Gastrocnemius medialis (tissue), 4 donors: ENCODE data around the gene ENPP5. TPM values are rescaled to one million over a fixed set of nuclear protein-coding genes. Genes with fewer than 3 reads are reported as not detected.

Experiments
- ATAC-seq, 2 donors: fragments of 150-250 bp; one replicate each; pipeline ENCODE4 v1.9.1; 2016
- DNase-seq, 2 donors: peaks; one replicate each; pipeline ENCODE4 v3.0.0-alpha.2; 2019
- H3K27ac ChIP-seq, 4 donors: fragments of 200-600 bp; sonication (generic); 1 replicate in 1 of 4; 2 replicates in 3 of 4; pipeline ENCODE4 v1.5.1; 2016 to 2018; ENCODE audit warnings: mild to moderate bottlenecking in 2 of 4, moderate library complexity in 1 of 4
- H3K27me3 ChIP-seq, 3 donors: fragments of 200-600 bp; sonication (generic) in 2 of 3; 1 replicate in 1 of 3; 2 replicates in 2 of 3; pipeline versions ENCODE4 v1.5.1 to v1.6.0; 2016 to 2019; ENCODE audit warnings: mild to moderate bottlenecking in 1 of 3, moderate library complexity in 1 of 3
- H3K36me3 ChIP-seq, 2 donors: fragments of 200-600 bp; sonication (generic) in 1 of 2; one replicate each; pipeline ENCODE4 v1.5.1; 2017 to 2018
- H3K4me1 ChIP-seq, 2 donors: fragments of 200-600 bp; sonication (generic) in 1 of 2; one replicate each; pipeline ENCODE4 v1.5.1; 2016 to 2017; ENCODE audit warnings: mild to moderate bottlenecking in 2 of 2
- H3K4me3 ChIP-seq, 4 donors: fragments of 200-600 bp; sonication (generic) in 3 of 4; 1 replicate in 1 of 4; 2 replicates in 3 of 4; pipeline ENCODE4 v1.5.1; 2016 to 2019; ENCODE audit warnings: mild to moderate bottlenecking in 2 of 4
- H3K9me3 ChIP-seq, 3 donors: fragments of 200-600 bp; sonication (generic) in 2 of 3; 1 replicate in 1 of 3; 2 replicates in 2 of 3; pipeline ENCODE4 v1.5.1; 2016 to 2019
- POLR2A ChIP-seq, 2 donors: fragments of 450-650 bp; IDR thresholded peaks; one replicate each; pipeline ENCODE4 v1.6.1; 2017; ENCODE audit warnings: antibody characterized with exemption in 2 of 2, mild to moderate bottlenecking in 2 of 2, moderate library complexity in 2 of 2
- in situ Hi-C, 4 donors: fragments of 200-750 bp; cut with MboI; loops; one replicate each; pipeline versions ENCODE4 v1.15.0 to v1.8.0; 2017; ENCODE audit warnings: low sequenced_read_pairs in 4 of 4
- intact Hi-C: fragments of 100-400 bp; cut with DNase I; formaldehyde crosslinking; loops from one replicate; pipeline ENCODE4 v1.15.1; 2023; ENCODE audit warnings: low total_unique reads
- total RNA-seq, 4 donors: library from RNA; depleted of rRNA; stranded (reverse); fragments of >200 nt; gene quantifications; one replicate each; pipeline versions ENCODE4 v1.1.0 to v1.2.3, GENCODE V29; 2016
- TF ChIP-seq, protein P1 (sequence below), 5 experiments: fragments of 450-650 bp in 3 of 5; fragments of 200-600 bp in 2 of 5; sonication (generic) in 2 of 5; IDR thresholded peaks in 4 of 5; conservative IDR thresholded peaks in 1 of 5; 1 replicate in 4 of 5; 2 replicates in 1 of 5; pipeline ENCODE4 v1.5.1; 2016 to 2019; ENCODE audit warnings: antibody characterized with exemption in 5 of 5, mild to moderate bottlenecking in 3 of 5, moderate library complexity in 3 of 5

Gene ENPP5
- total RNA-seq, 4 donors from 2014 or later: 9.9 to 28.3 (median 19.2) TPM

DNA sequence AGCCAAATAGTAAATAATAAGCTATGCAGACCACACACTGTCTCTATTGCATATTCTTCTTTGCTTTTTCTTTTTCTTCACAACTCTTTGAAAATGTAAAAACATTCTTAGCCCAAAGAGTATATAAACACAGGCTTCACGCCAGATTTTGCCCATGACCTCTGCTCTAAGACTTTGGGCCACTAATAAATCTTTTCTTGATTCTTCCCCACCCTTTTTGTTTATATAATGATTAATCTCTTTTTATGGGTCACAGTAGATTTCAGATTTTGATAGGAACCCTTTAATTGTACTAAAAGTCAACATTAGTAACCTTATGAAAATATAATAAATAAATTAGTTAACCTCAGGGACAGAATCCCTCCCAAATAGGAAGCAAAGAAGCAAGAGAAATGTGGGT, 15.8 kb upstream of the ENPP5 start:
- TF ChIP-seq POLR2A (IDR thresholded peaks at IDR 0.05): no peak
- TF ChIP-seq, protein P1, sequence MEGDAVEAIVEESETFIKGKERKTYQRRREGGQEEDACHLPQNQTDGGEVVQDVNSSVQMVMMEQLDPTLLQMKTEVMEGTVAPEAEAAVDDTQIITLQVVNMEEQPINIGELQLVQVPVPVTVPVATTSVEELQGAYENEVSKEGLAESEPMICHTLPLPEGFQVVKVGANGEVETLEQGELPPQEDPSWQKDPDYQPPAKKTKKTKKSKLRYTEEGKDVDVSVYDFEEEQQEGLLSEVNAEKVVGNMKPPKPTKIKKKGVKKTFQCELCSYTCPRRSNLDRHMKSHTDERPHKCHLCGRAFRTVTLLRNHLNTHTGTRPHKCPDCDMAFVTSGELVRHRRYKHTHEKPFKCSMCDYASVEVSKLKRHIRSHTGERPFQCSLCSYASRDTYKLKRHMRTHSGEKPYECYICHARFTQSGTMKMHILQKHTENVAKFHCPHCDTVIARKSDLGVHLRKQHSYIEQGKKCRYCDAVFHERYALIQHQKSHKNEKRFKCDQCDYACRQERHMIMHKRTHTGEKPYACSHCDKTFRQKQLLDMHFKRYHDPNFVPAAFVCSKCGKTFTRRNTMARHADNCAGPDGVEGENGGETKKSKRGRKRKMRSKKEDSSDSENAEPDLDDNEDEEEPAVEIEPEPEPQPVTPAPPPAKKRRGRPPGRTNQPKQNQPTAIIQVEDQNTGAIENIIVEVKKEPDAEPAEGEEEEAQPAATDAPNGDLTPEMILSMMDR (IDR thresholded peaks at IDR 0.05 in 4 of 5, conservative IDR thresholded peaks at IDR 0.05 in 1 of 5): no peak
- ATAC-seq (no peak), DNase-seq (no peak)
- H3K9me3 ChIP-seq: no peaks in the 10 kb centered on the region
- intact Hi-C loops (no loop called here), in situ Hi-C loops (no loop called here)
- H3K4me1 ChIP-seq: peaks cover 0 to 9% of the 10 kb centered on the region in 2 donors
- H3K36me3 ChIP-seq: no peaks in the 10 kb centered on the region
- H3K27me3 ChIP-seq: no peaks in the 10 kb centered on the region
- H3K4me3 ChIP-seq: no peak overlapping the region
- no peak overlapping the region for H3K27ac ChIP-seq

DNA sequence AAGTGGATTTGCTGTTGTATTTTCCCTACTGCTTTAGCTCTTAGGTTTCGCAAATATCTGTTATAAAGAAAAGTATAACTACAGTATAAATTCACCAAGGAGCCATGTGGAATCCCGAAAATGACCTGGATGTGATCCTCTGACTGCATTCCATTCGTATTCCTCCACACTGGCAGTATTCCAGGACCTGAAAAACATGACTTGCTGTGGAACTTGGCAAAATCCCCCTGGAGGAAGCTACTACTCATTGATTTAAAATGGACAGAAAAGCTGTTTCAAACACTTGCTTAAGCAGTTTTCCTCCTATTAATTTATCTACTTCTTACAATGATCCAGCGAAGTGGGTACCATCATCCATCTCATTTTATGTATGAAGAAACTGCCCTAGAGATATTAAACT, 13.3 kb upstream of the ENPP5 start:
- intact Hi-C loops: no loop called here
- ATAC-seq (peak in 1 of 2 donors; percentile 39), DNase-seq (no peak)
- Histone ChIP-seq H3K36me3 (no peaks in the 10 kb centered on the region), H3K4me1 (no peaks in the 10 kb centered on the region), H3K4me3 (no peak overlapping the region), H3K27ac (no peak overlapping the region), H3K27me3 (no peaks in the 10 kb centered on the region), H3K9me3 (no peaks in the 10 kb centered on the region)
- in situ Hi-C loops: no loop called here
- TF ChIP-seq, protein P1 (IDR thresholded peaks at IDR 0.05 in 4 of 5, conservative IDR thresholded peaks at IDR 0.05 in 1 of 5): no peak
- TF ChIP-seq POLR2A (IDR thresholded peaks at IDR 0.05): no peak

DNA sequence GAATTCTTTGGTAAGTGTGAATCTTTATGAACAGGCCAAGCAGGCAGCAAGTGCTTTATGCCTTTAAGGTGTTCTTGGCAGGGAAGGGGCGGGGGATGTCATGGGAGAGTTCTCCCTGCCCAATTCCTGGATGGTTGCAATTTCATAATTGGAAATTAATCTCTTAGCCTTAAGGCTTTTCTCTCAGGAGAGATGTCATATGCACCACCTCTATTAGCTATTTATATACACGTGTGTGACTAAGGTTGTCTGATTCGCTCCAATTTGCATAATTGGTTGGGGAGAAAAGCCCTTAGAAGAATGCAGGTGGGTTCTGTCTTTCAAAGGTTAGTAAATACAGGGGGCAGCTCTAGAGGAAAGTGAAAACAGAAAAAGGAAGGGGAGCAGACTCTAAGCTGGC, 5.2 kb upstream of the ENPP5 start:
- in situ Hi-C loops: no loop called here
- no peaks in the 10 kb centered on the region for H3K36me3 ChIP-seq
- intact Hi-C loops: no loop called here
- peak overlapping the region in 2 of 4 donors; percentile 46 to 92 for H3K27ac ChIP-seq
- H3K4me3 ChIP-seq: no peak overlapping the region
- no peaks in the 10 kb centered on the region for H3K27me3 ChIP-seq
- H3K4me1 ChIP-seq: peaks cover 30 to 40% of the 10 kb centered on the region in 2 donors
- ATAC-seq: peak; percentile 16 to 73
- TF ChIP-seq, protein P1 (IDR thresholded peaks at IDR 0.05 in 4 of 5, conservative IDR thresholded peaks at IDR 0.05 in 1 of 5): no peak
- no peak for TF ChIP-seq POLR2A (IDR thresholded peaks at IDR 0.05)
- H3K9me3 ChIP-seq: no peaks in the 10 kb centered on the region
- peak in 1 of 2 donors; percentile 40 for DNase-seq

DNA sequence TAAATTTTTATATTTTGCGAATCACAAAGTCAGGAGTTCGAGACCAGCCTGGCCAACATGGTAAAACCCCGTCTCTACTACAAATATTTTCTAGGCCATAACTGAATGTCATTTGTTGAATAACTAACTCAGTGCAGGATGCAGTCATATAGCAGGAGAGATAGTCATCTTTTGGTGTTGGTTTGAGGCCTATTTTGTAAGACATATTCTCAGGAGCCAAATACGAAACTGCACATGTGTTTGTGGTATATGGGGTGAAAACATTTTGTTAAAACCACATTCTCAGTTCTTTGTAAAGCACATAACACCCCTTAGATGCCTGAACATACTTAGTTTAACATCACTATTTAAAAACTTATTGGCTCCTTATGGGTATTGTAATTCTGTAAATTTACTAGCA, 4.7 kb upstream of the ENPP5 start:
- TF ChIP-seq, protein P1 (IDR thresholded peaks at IDR 0.05 in 4 of 5, conservative IDR thresholded peaks at IDR 0.05 in 1 of 5): no peak
- TF ChIP-seq POLR2A (IDR thresholded peaks at IDR 0.05): no peak
- ATAC-seq: no peak

DNA sequence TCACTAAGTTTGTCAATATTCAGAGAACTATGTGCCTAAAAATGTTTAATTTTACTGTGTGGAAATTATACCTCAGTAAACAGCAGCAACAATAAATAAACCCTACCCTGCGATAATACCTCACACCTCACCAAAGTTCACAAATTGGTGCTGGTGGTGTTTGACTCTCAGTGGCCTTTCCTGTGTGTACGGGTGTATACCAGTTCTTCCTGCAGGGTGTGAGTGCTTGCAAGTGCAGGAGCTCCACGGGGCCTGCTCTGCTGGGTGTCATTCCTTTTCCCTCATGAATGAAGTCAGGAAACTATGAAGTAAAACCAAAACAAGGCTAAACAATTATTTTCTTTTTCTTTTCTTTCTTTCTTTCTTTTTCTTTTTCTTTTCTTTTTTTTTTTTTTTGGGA, 4.1 kb upstream of the ENPP5 start:
- Histone ChIP-seq H3K9me3 (no peaks in the 10 kb centered on the region), H3K4me3 (no peak overlapping the region), H3K4me1 (peaks cover 37 to 41% of the 10 kb centered on the region in 2 donors), H3K27ac (peak overlapping the region in 3 of 4 donors; percentile 85 to 92 (median 86)), H3K36me3 (no peaks in the 10 kb centered on the region), H3K27me3 (no peaks in the 10 kb centered on the region)
- intact Hi-C loops (loop anchor here (5.0 kb wide), 1 partner anchor 68 kb away; no protein-coding TSS in a partner anchor), in situ Hi-C loops (no loop called here)
- no peak for DNase-seq
- TF ChIP-seq, protein P1 (IDR thresholded peaks at IDR 0.05 in 4 of 5, conservative IDR thresholded peaks at IDR 0.05 in 1 of 5): no peak
- no peak for TF ChIP-seq POLR2A (IDR thresholded peaks at IDR 0.05)
- ATAC-seq: no peak

More for the DNA sequence above, 4.7 kb upstream of the ENPP5 start:
- peak overlapping the region in 2 of 4 donors; percentile 86 to 92 for H3K27ac ChIP-seq
- H3K9me3 ChIP-seq: no peaks in the 10 kb centered on the region
- H3K4me3 ChIP-seq: no peak overlapping the region
- peaks cover 32 to 40% of the 10 kb centered on the region in 2 donors for H3K4me1 ChIP-seq
- no peaks in the 10 kb centered on the region for H3K36me3 ChIP-seq
- H3K27me3 ChIP-seq: no peaks in the 10 kb centered on the region
- in situ Hi-C loops: no loop called here
- intact Hi-C loops: no loop called here
- DNase-seq: no peak
